Measurements from ENCODE around the gene DGKB. TPM values are rescaled to one million over a fixed set of nuclear protein-coding genes. Genes with fewer than 3 reads are reported as not detected.

Gene DGKB
- total and polyA plus RNA-seq, 2 of the 8 experiments (the other 6 are each of a cell fraction or from before 2014, with no cell fraction given) = 1.9 to 2.6 TPM

DNA sequence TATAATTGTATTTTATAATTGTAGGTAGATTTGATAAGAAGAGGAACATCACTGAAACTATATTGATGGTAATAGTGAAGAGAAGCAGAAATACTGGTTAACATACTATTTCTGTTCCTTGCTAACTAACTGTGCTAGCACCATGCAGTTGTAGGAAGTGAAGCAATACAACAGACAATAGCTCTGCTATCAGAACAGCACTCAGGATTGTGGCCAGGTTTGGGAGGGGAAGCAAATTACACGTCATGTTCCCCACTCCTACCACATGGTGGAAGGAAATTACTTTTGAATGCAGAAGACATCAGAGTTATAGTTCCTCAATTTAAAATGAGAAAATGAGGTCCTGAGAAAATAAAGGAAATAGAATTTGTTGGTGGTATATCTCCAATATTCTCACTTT, 151.1 kb downstream of the DGKB start (continued):
- TF ChIP-seq BACH1 (IDR thresholded peaks at IDR 0.05; ENCODE audit: low read length) (no peak), RBBP5 (IDR thresholded peaks at IDR 0.05; ENCODE audit: borderline replicate concordance, low read depth, low read length) (no peak)
- TF ChIP-seq, protein P1, sequence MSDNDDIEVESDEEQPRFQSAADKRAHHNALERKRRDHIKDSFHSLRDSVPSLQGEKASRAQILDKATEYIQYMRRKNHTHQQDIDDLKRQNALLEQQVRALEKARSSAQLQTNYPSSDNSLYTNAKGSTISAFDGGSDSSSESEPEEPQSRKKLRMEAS (IDR thresholded peaks at IDR 0.05) = no peak

All from H1 (cell line).